Subcutaneous adipose tissue (tissue), 4 donors: ENCODE measurements around the gene TRANK1. TPM values are rescaled to one million over a fixed set of nuclear protein-coding genes. Genes with fewer than 3 reads are reported as not detected.

Experiments
- CTCF ChIP-seq: fragments of 450-650 bp; IDR thresholded peaks from one replicate; pipeline ENCODE4 v1.5.1; 2016; ENCODE audit warnings: low read depth, mild to moderate bottlenecking, control low read depth, antibody characterized with exemption, moderate library complexity
- small RNA-seq: library from RNA; depleted of rRNA; stranded (forward); fragments of <200 nt; gene quantifications from one replicate; pipeline ENCODE3, GENCODE V24; 2016
- total RNA-seq, 4 donors: library from RNA; depleted of rRNA; stranded (reverse); fragments of >200 nt; gene quantifications; one replicate each; pipeline ENCODE4 v1.1.0, GENCODE V29; 2016

Gene TRANK1
- total RNA-seq, 4 donors from 2014 or later = 9.1 to 25.0 (median 17.7) TPM

DNA sequence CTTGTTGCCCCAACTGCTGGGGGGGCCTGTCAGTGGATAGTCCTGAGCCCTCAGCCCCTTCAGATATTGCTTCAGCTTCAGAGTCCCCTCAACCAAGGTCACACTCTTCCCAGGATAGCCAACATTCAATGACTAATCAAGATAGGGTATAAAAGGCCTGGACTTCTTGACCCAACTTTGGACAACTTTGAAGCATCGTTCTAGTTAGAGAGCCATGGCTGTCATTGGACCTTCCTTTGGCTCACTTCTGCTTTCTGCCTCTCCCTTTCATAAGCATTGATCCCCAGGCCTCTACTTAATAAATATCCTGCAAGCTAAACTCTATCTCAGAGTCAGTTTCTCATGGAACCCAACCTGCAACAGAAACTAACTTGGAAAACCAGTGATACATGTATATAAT, 149.2 kb downstream of the TRANK1 start:
- no peak for TF ChIP-seq CTCF

DNA sequence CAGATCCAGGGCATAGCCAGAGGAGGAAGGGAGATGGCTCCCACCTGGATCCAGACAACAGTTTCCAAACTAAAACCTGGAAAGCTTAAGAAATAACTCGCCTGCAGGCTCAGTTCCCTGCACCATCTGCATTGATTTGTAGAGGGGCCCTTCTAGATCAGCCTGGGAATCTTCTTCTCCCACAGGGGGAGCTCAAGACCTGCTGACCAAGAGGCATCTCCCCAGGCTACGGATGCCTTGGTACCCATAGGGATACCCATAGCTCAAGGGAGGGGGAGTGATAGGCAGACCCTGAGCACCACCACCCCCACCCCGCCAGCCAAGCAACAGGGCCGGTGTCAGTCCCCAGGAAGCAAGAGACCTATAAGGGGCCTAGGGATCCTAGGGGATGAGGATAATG, 152.5 kb downstream of the TRANK1 start:
- no peak for TF ChIP-seq CTCF

- no peak for TF ChIP-seq CTCF
Measured at GRCh38 chr3:36790765-36791164, 154.1 kb downstream of the TRANK1 start.

DNA sequence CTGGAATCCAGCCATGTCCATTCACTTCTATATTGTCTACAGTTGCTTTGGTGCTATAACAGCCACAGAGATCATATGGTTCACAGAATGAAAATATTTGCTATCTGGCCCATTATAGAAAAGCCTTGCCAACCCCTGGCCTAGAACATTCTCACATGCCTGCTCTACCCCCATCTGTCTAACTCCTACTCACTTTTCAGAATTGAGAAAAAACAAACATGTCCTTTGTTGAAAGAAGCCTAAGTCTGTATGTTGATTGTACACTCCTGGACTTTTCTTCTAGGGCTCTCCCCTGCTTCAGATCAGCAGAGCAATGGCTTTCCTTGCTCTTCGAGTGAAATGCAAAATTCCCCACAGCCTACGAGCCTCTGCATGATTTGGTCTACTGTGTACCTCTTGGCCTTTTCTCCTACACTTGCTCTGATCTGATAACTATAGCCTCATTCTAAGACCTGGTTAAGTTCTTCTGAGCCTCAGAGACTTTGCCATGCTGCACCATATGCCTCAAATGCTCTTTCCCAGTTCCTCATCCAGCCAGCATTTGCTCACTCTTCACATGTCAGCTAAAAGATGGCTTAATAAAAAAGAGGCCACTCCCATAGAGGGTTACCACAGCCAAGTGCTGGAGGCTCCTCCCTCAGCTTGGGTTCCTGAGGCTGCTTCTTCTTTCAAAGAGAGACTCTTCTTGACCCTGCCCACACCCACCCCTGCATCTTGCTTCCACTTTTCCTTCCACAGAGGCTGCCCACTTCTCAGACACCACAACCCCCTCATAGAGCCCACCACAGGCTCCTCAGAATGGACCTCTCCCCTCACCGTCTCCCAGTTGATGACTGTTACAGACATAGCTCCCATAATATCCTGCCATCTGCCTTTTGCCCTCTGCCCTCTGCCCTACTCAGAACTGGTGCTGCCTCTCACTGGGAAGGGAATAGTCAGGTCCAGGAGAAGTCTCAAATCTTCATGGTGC, 157.6 kb downstream of the TRANK1 start:
- TF ChIP-seq CTCF = no peak

DNA sequence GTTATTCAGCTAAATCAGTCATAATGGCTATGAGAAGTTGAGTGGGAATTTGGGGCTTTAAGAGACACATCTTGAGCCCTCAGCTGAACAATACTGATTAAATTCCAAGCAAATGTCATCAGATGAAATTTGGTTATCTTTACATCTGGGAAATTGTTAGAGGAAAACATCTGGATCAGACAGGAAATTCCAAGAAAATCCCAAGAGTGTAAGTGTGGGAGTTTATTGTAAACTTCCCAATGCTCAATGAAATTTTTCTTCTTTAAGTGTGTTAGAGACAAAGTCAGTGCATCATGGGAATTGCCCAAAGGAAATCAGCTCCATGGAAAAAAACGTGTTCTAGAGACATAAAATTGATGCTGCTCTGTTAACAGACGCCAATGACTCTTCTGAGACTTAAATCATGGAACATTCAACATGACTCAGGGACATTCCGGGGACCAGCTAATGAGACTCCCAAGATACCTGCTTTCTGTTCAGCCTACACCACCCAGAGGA, 160.7 kb downstream of the TRANK1 start:
- TF ChIP-seq CTCF = no peak

DNA sequence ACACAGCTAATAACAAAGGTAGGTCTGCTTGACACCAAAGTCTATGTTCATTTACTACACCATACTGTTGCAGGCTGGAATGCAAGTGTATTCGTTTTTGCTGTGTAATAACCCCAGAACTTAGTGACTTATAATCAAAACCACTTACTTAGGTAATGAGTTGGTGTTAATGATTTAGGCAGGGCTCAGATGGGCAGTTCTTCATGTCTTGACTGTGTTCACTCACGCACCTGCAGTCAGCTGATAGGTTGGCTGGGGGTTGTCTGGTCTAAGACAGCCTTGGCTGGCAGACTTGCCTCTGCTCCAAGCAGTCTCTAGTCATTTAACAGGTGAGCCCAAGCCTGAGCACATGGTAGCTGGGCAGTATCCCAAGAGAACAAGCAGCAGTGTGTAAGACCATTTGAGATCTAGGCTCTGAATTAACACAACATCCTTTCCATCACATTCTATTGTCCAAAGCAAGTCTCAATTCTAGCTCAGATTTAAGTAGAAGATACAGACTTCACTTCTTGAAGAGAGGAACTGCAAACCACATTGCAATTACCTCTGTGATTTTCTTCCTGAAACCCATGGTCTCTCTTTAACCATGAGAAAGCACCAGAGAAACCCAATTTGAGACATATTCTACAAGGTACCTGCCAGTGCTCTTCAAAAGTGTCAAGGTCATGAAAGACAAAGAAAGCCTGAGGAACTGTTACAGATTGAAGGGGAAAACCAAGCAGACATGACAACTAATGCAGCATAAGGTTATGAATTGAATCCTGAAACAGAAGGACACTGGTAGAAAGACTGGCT, 167.2 kb downstream of the TRANK1 start:
- no peak for TF ChIP-seq CTCF

Small RNA genes lying within 50 kb of the gene (small RNA-seq; reads per million reads assigned to genes)
- gene RNU6ATAC4P = not detected

Other genes with a start within 250 kb of the TRANK1 start
- gene DCLK3, start 180.5 kb downstream of the TRANK1 start, total RNA-seq = under 1 TPM in 1 of 4 donors, not detected in 3; 0.22 TPM
- gene EPM2AIP1, start 48.1 kb upstream of the TRANK1 start, total RNA-seq = 10 to 100 TPM; 11.2 to 15.2 (median 11.8) TPM
- 10 to 100 TPM; 25.0 to 46.1 (median 33.3) TPM for gene MLH1, start 48.5 kb upstream of the TRANK1 start, total RNA-seq
- 10 to 100 TPM; 38.2 to 73.8 (median 46.5) TPM for gene LRRFIP2, start 229.5 kb upstream of the TRANK1 start, total RNA-seq